Suprapubic skin (tissue), 4 donors: ENCODE measurements around the gene OLA1.

Experiments
- EP300 ChIP-seq: sonication (generic); formaldehyde crosslinking; IDR thresholded peaks from one replicate; pipeline ENCODE4 v1.6.1; 2017; ENCODE audit warnings: antibody characterized with exemption
- POLR2A ChIP-seq, 2 donors: fragments of 450-650 bp; IDR thresholded peaks; one replicate each; pipeline ENCODE4 v1.6.1; 2017; ENCODE audit warnings: antibody characterized with exemption in 2 of 2, mild to moderate bottlenecking in 2 of 2, moderate library complexity in 2 of 2
- POLR2AphosphoS5 ChIP-seq, 3 donors: sonication (generic); formaldehyde crosslinking; IDR thresholded peaks; one replicate each; pipeline ENCODE4 v1.6.1; 2017; ENCODE audit warnings: antibody characterized with exemption in 3 of 3
- TF ChIP-seq, protein P1 (sequence below), 2 donors: fragments of 200-600 bp in 1 of 2; fragments of 450-650 bp in 1 of 2; sonication (generic) in 1 of 2; IDR thresholded peaks; one replicate each; pipeline ENCODE4 v1.5.1; 2016 to 2019; ENCODE audit warnings: antibody characterized with exemption in 2 of 2, mild to moderate bottlenecking in 1 of 2, moderate library complexity in 1 of 2

DNA sequence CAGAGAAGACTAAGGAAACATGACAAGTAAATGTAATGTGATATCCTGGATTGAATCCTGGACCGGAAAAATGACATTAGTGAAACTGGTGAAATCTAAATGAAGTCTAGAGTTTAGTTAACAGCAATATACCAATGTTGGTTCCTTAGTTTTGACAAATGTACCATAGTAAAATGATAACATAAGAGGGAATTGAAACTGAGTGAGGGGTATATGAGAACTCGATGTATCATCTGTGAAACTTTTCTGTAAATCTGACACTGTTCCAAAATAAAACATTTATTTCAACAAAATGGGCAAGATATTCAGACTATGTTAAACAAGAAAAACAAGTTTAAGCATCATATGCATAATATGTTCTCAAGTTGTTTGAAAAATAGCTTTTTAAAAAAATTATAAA is 63.8 kb downstream of the OLA1 start:
- TF ChIP-seq POLR2A (IDR thresholded peaks at IDR 0.05) (no peak), EP300 (no peak), POLR2AphosphoS5 (IDR thresholded peaks at IDR 0.05) (no peak)
- TF ChIP-seq, protein P1, sequence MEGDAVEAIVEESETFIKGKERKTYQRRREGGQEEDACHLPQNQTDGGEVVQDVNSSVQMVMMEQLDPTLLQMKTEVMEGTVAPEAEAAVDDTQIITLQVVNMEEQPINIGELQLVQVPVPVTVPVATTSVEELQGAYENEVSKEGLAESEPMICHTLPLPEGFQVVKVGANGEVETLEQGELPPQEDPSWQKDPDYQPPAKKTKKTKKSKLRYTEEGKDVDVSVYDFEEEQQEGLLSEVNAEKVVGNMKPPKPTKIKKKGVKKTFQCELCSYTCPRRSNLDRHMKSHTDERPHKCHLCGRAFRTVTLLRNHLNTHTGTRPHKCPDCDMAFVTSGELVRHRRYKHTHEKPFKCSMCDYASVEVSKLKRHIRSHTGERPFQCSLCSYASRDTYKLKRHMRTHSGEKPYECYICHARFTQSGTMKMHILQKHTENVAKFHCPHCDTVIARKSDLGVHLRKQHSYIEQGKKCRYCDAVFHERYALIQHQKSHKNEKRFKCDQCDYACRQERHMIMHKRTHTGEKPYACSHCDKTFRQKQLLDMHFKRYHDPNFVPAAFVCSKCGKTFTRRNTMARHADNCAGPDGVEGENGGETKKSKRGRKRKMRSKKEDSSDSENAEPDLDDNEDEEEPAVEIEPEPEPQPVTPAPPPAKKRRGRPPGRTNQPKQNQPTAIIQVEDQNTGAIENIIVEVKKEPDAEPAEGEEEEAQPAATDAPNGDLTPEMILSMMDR (IDR thresholded peaks at IDR 0.05) = no peak
